HCT116 (cell line): Measurements from ENCODE around the gene NKTR. TPM values are rescaled to one million over a fixed set of nuclear protein-coding genes. Genes with fewer than 3 reads are reported as not detected.

Experiments used
- ATAC-seq: fragments of 200-7000 bp; cut with Tn5 transposase; 2 replicates; pipeline ENCODE4 v1.9.1; 2020; ENCODE audit warnings: mild to moderate bottlenecking, moderate library complexity
- BruUV-seq: library from RNA; stranded (reverse); fragments of 400-500 nt; replicated peaks from 2 replicates; lab custom pipeline; 2021; lab: Mats Ljungman, UMichigan
- CTCF ChIA-PET: fragments of 300-600 bp; sonication (Branson Sonifier 250); formaldehyde crosslinking; loops from one replicate; lab custom pipeline; 2021; ENCODE audit warnings: antibody characterized with exemption; lab: Charles Lee
- POLR2A ChIA-PET: fragments of 300-600, 350-600 bp; sonication (Branson Sonifier 250); formaldehyde crosslinking; loops from one replicate; lab custom pipeline; 2021; ENCODE audit warnings: antibody characterized with exemption; lab: Charles Lee
- RAD21 ChIA-PET, 2 experiments: fragments of 300-600 bp; sonication (Branson Sonifier 250); formaldehyde crosslinking; loops; one replicate each; lab custom pipeline; 2023; ENCODE audit warnings: low total read pairs in 2 of 2; ENCODE audit not compliant: uncharacterized antibody in 2 of 2, unreplicated experiment in 2 of 2, low non-redundant PET in 1 of 2; lab: Charles Lee
- DNase-seq: peaks from one replicate; pipeline ENCODE4 v3.0.0-alpha.2; 2010; ENCODE audit warnings: low read depth, low spot score
- H2AFZ ChIP-seq: fragments of 200-600 bp; shearing (Covaris generic), sonication (generic); 2 replicates; pipeline ENCODE4 v1.6.1; 2017; ENCODE audit warnings: low read depth, mixed run types, mixed read lengths, antibody characterized with exemption, low read length; ENCODE audit not compliant: poor library complexity, severe bottlenecking
- H3K27ac ChIP-seq: 2 replicates; pipeline ENCODE4 v1.5.1; 2012; ENCODE audit warnings: low read depth, low read length
- H3K27me3 ChIP-seq: fragments of 200-600 bp; sonication (generic); 2 replicates; pipeline ENCODE4 v1.6.1; 2016; ENCODE audit warnings: mixed run types, low read length, mixed read lengths; ENCODE audit not compliant: insufficient read depth
- H3K36me3 ChIP-seq, 2 experiments: fragments of 200-500 bp in 1 of 2; fragments of 200-600 bp in 1 of 2; sonication (Bioruptor generic) in 1 of 2; sonication (generic) in 1 of 2; 2 replicates each; pipeline versions ENCODE4 v1.5.1 to v1.6.1; 2014 to 2016; ENCODE audit warnings: low read length in 2 of 2, inconsistent platforms in 1 of 2, mixed read lengths in 1 of 2, mixed run types in 1 of 2; ENCODE audit not compliant: insufficient read depth in 2 of 2, control insufficient read depth in 1 of 2
- H3K4me1 ChIP-seq, 2 experiments: fragments of 200-600 bp in 1 of 2; sonication (generic) in 1 of 2; 2 replicates each; pipeline versions ENCODE4 v1.5.1 to v1.6.1; 2012 to 2017; ENCODE audit warnings: low read length in 2 of 2, inconsistent platforms in 1 of 2, mild to moderate bottlenecking in 1 of 2, mixed read lengths in 1 of 2, mixed run types in 1 of 2, moderate library complexity in 1 of 2; ENCODE audit not compliant: insufficient read depth in 2 of 2, control insufficient read depth in 1 of 2
- H3K4me2 ChIP-seq: fragments of 200-600 bp; sonication (generic); 2 replicates; pipeline ENCODE4 v1.6.1; 2017; ENCODE audit warnings: mixed run types, low read length, mixed read lengths
- H3K4me3 ChIP-seq, 2 experiments: fragments of 200-600 bp in 1 of 2; sonication (generic) in 1 of 2; replicated peaks in 1 of 2; 2 replicates each; pipeline ENCODE4 v1.5.1; 2011 to 2016; ENCODE audit warnings: low read length in 2 of 2, control low read depth in 1 of 2, low read depth in 1 of 2, mild to moderate bottlenecking in 1 of 2, mixed read lengths in 1 of 2, mixed run types in 1 of 2
- H3K79me2 ChIP-seq: fragments of 200-600 bp; sonication (generic); 2 replicates; pipeline ENCODE4 v1.6.1; 2017; ENCODE audit warnings: mild to moderate bottlenecking, mixed run types, low read length, moderate library complexity, mixed read lengths; ENCODE audit not compliant: insufficient read depth
- H3K9ac ChIP-seq: fragments of 200-600 bp; sonication (generic); 2 replicates; pipeline ENCODE4 v1.6.1; 2016; ENCODE audit warnings: low read length, mixed read lengths
- H3K9me2 ChIP-seq: fragments of 200-600 bp; sonication (generic), shearing (Covaris generic); 2 replicates; pipeline ENCODE4 v1.6.1; 2017; ENCODE audit warnings: mixed run types, mild to moderate bottlenecking, moderate library complexity; ENCODE audit not compliant: insufficient read depth
- H3K9me3 ChIP-seq, 2 experiments: fragments of 200-500 bp in 1 of 2; fragments of 200-600 bp in 1 of 2; sonication (Bioruptor generic) in 1 of 2; sonication (generic) in 1 of 2; 2 replicates each; pipeline ENCODE4 v1.6.1; 2014 to 2017; ENCODE audit warnings: low read length in 2 of 2, mixed read lengths in 2 of 2, inconsistent platforms in 1 of 2, low read depth in 1 of 2, mild to moderate bottlenecking in 1 of 2, mixed run types in 1 of 2, moderate library complexity in 1 of 2; ENCODE audit not compliant: control insufficient read depth in 1 of 2, insufficient read depth in 1 of 2
- H4K20me1 ChIP-seq: fragments of 200-600 bp; sonication (generic), shearing (Covaris generic); 2 replicates; pipeline ENCODE4 v1.6.1; 2017; ENCODE audit warnings: mixed run types, mild to moderate bottlenecking, moderate library complexity; ENCODE audit not compliant: insufficient read depth
- ATF3 ChIP-seq: IDR thresholded peaks from 2 replicates; pipeline ENCODE4 v1.6.1; 2012
- CBX3 ChIP-seq: IDR thresholded peaks from 2 replicates; pipeline ENCODE4 v1.6.1; 2012; ENCODE audit warnings: low read depth
- EGR1 ChIP-seq: IDR thresholded peaks from 2 replicates; pipeline ENCODE4 v1.6.1; 2012; ENCODE audit warnings: low read depth
- EZH2phosphoT487 ChIP-seq: fragments of 200-600 bp; IDR thresholded peaks from 2 replicates; pipeline ENCODE4 v1.6.1; 2018; ENCODE audit warnings: antibody characterized with exemption, borderline replicate concordance
- FOSL1 ChIP-seq: IDR thresholded peaks from 2 replicates; pipeline ENCODE4 v1.6.1; 2012; ENCODE audit warnings: low read depth
- MAX ChIP-seq: IDR thresholded peaks from 2 replicates; pipeline ENCODE4 v1.6.1; 2012
- POLR2A ChIP-seq: IDR thresholded peaks from 2 replicates; pipeline ENCODE4 v1.7.0; 2011; ENCODE audit warnings: borderline replicate concordance; ENCODE audit not compliant: insufficient read depth, insufficient read length; ENCODE audit errors: extremely low read depth
- RAD21 ChIP-seq: IDR thresholded peaks from 2 replicates; pipeline ENCODE4 v1.6.1; 2012; ENCODE audit warnings: low read depth, mild to moderate bottlenecking
- REST ChIP-seq: IDR thresholded peaks from 2 replicates; pipeline ENCODE4 v1.6.1; 2012; ENCODE audit warnings: low read depth
- SIN3A ChIP-seq: IDR thresholded peaks from 2 replicates; pipeline ENCODE4 v1.6.1; 2012; ENCODE audit warnings: low read depth
- SRF ChIP-seq: IDR thresholded peaks from 2 replicates; pipeline ENCODE4 v1.6.1; 2012; ENCODE audit warnings: low read depth
- YY1 ChIP-seq: IDR thresholded peaks from 2 replicates; pipeline ENCODE4 v1.6.1; 2011; ENCODE audit warnings: low read length, low read depth, moderate library complexity, mild to moderate bottlenecking; ENCODE audit not compliant: insufficient replicate concordance; ENCODE audit errors: extremely low read depth
- ZBTB33 ChIP-seq: IDR thresholded peaks from 2 replicates; pipeline ENCODE4 v1.6.1; 2011; ENCODE audit warnings: mild to moderate bottlenecking, low read length, moderate library complexity; ENCODE audit not compliant: insufficient replicate concordance; ENCODE audit errors: extremely low read depth
- ZFX ChIP-seq: fragments of 450-650 bp; IDR thresholded peaks from 2 replicates; pipeline ENCODE4 v1.6.1; 2017
- ZNF274 ChIP-seq: fragments of 200-500 bp; sonication (Bioruptor generic); IDR thresholded peaks from 2 replicates; pipeline ENCODE4 v1.6.1; 2014; ENCODE audit warnings: mild to moderate bottlenecking, low read depth, low read length, inconsistent platforms
- intact Hi-C: fragments of 100-400 bp; cut with micrococcal nuclease; formaldehyde crosslinking; loops from 2 replicates; pipeline ENCODE4 v1.10.0; 2022
- total RNA-seq: library from RNA; stranded (reverse); gene quantifications from one replicate; pipeline ENCODE4 v1.2.1, GENCODE V29; 2021; ENCODE audit not compliant: unreplicated experiment

The NKTR gene
- total RNA-seq, 1 experiment from 2014 or later = 59.7 TPM

- DNase-seq = no peak
Measured at GRCh38 chr3:42686832-42687650, 86.6 kb downstream of the NKTR start.

GRCh38 chr3:42688016-42688415, 87.5 kb downstream of the NKTR start:
- no peaks in the 10 kb centered on the region for H3K9me3 ChIP-seq
- no peaks in the 10 kb centered on the region for H3K79me2 ChIP-seq
- intact Hi-C loops = no loop called here
- RAD21 ChIA-PET = no interaction called here
- H2AFZ ChIP-seq = no peak overlapping the region
- no peak overlapping the region for H3K4me2 ChIP-seq
- no peak overlapping the region for H3K27ac ChIP-seq
- peaks cover 3% of the 10 kb centered on the region; the same call in 1 of the 2 replicates for H3K27me3 ChIP-seq
- no peak overlapping the region for H3K4me3 ChIP-seq
- CTCF ChIA-PET = no interaction called here
- H3K9ac ChIP-seq = no peak overlapping the region
- no peaks in the 10 kb centered on the region for H3K9me2 ChIP-seq
- POLR2A ChIA-PET = no interaction called here
- DNase-seq (no peak), ATAC-seq (no peak)
- BruUV-seq = no TSS peak
- no peaks in the 10 kb centered on the region for H4K20me1 ChIP-seq
- H3K36me3 ChIP-seq = no peaks in the 10 kb centered on the region
- H3K4me1 ChIP-seq = peaks cover 3 to 20% of the 10 kb centered on the region in 2 experiments; a peak in 3 of 4 replicates
- TF ChIP-seq ZFX (no peak), YY1 (no peak), ATF3 (no peak), SIN3A (no peak), ZBTB33 (no peak), ZNF274 (no peak), RAD21 (no peak), POLR2A (no peak), MAX (no peak), EGR1 (no peak), REST (no peak)

More at GRCh38 chr3:42686832-42687650, 86.6 kb downstream of the NKTR start:
- BruUV-seq = no TSS peak
- no peaks in the 10 kb centered on the region for H3K9me3 ChIP-seq
- RAD21 ChIA-PET = no interaction called here
- no peak overlapping the region for H3K27ac ChIP-seq
- no peaks in the 10 kb centered on the region for H4K20me1 ChIP-seq
- intact Hi-C loops = no loop called here
- CTCF ChIA-PET = no interaction called here
- peaks cover 3 to 23% of the 10 kb centered on the region in 2 experiments; a peak in 3 of 4 replicates for H3K4me1 ChIP-seq
- ATAC-seq = no peak
- no peak overlapping the region for H3K9ac ChIP-seq
- H3K4me2 ChIP-seq = no peak overlapping the region
- no peaks in the 10 kb centered on the region for H3K36me3 ChIP-seq
- POLR2A ChIA-PET = no interaction called here
- H3K79me2 ChIP-seq = no peaks in the 10 kb centered on the region
- no peak overlapping the region for H3K4me3 ChIP-seq
- no peaks in the 10 kb centered on the region for H3K9me2 ChIP-seq
- H2AFZ ChIP-seq = no peak overlapping the region
- TF ChIP-seq SIN3A (no peak), CBX3 (no peak), ZFX (no peak), EZH2phosphoT487 (no peak), SRF (no peak), YY1 (no peak), FOSL1 (no peak)
- peaks cover 3% of the 10 kb centered on the region; the same call in 1 of the 2 replicates for H3K27me3 ChIP-seq
